WERI-Rb-1 (cell line): ENCODE data around the gene SLC22A2.
"Not testable (repeated sequence)": the region's sequence is repeated elsewhere in the genome, so short reads cannot be mapped to it uniquely, and the experiment has no call there.

ENCODE experiments used
- DNase-seq: peaks from one replicate; pipeline ENCODE4 v3.0.0-alpha.2; 2020
- H3K27ac ChIP-seq: fragments of 250-450 bp; sonication (Bioruptor Pico); 2 replicates; pipeline ENCODE4 v1.5.1; 2020; ENCODE audit warnings: mild to moderate bottlenecking, moderate library complexity
- H3K27me3 ChIP-seq: fragments of 250-450 bp; sonication (Bioruptor Pico); 2 replicates; pipeline ENCODE4 v1.5.1; 2021; ENCODE audit warnings: mild to moderate bottlenecking, low read depth, moderate library complexity; ENCODE audit not compliant: insufficient read depth, severe bottlenecking
- H3K36me3 ChIP-seq: fragments of 250-450 bp; sonication (Bioruptor Pico); 2 replicates; pipeline ENCODE4 v1.5.1; 2020; ENCODE audit warnings: mild to moderate bottlenecking, moderate library complexity
- H3K4me3 ChIP-seq: 2 replicates; pipeline ENCODE4 v1.5.1; 2011; ENCODE audit warnings: low read depth, mild to moderate bottlenecking, control low read depth, low read length
- H3K9me3 ChIP-seq: fragments of 250-450 bp; sonication (Bioruptor Pico); 2 replicates; pipeline ENCODE4 v1.5.1; 2021; ENCODE audit warnings: mild to moderate bottlenecking, moderate library complexity; ENCODE audit not compliant: severe bottlenecking
- TF ChIP-seq, protein P1 (sequence below): IDR thresholded peaks from 2 replicates; pipeline ENCODE4 v1.5.1; 2011; ENCODE audit warnings: low read depth, mild to moderate bottlenecking, control low read depth, inconsistent platforms, low read length

The SLC22A2 gene

DNA sequence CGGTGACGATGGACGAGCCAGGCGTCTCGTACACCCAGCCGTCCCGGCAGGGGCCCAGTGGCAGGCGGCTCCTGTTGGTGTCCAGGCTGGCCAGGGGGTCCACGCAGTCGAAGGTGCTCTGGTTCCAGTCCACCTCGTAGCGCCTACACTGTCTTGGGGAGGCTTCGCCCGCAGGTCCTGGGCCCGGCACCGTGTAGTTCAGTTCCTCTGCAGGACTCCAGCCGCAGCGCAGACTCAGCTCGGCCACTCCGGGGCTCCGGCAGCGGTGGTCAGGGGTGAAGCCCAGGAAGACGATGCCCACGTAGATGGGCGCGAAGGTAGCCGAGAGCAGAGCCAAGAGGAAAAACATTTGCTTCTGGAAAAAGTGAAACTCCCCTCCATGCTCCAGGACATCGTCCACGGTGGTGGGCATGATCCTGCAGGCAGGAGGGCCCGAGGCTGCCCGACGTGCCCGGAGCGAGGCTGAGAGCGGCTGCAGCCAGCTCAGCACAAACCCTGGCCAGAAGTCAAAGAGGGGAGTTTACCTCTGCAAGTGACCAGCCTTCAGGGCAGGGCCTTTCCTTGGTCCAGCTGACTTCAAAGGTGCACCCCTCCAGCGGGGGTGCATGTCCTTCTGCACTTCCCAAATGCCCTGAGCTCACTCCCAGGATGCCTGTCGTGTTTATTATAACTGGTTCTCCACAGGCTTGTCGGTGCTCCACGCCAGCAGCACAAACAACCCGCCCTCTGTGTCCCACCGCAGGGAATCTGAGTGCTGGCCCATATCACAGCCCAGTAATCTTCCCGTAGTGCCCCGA lies at the start of gene SLC22A2:
Gene SLC22A2, minus strand, starts transcription at position 476 of the 797 bp plus-strand sequence. Its CDS starts 64 bp downstream, at position 412.
- H3K4me3 ChIP-seq, result no peak within 1 kb of the TSS
- no peak for DNase-seq
- TF ChIP-seq, protein P1, sequence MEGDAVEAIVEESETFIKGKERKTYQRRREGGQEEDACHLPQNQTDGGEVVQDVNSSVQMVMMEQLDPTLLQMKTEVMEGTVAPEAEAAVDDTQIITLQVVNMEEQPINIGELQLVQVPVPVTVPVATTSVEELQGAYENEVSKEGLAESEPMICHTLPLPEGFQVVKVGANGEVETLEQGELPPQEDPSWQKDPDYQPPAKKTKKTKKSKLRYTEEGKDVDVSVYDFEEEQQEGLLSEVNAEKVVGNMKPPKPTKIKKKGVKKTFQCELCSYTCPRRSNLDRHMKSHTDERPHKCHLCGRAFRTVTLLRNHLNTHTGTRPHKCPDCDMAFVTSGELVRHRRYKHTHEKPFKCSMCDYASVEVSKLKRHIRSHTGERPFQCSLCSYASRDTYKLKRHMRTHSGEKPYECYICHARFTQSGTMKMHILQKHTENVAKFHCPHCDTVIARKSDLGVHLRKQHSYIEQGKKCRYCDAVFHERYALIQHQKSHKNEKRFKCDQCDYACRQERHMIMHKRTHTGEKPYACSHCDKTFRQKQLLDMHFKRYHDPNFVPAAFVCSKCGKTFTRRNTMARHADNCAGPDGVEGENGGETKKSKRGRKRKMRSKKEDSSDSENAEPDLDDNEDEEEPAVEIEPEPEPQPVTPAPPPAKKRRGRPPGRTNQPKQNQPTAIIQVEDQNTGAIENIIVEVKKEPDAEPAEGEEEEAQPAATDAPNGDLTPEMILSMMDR, result no peak
- H3K27ac ChIP-seq, result no peak within 1 kb of the TSS
- peaks cover 93% of the 10 kb centered on the region for H3K27me3 ChIP-seq
- H3K36me3 ChIP-seq, result no peaks in the 10 kb centered on the region
- H3K9me3 ChIP-seq, result no peaks in the 10 kb centered on the region

DNA sequence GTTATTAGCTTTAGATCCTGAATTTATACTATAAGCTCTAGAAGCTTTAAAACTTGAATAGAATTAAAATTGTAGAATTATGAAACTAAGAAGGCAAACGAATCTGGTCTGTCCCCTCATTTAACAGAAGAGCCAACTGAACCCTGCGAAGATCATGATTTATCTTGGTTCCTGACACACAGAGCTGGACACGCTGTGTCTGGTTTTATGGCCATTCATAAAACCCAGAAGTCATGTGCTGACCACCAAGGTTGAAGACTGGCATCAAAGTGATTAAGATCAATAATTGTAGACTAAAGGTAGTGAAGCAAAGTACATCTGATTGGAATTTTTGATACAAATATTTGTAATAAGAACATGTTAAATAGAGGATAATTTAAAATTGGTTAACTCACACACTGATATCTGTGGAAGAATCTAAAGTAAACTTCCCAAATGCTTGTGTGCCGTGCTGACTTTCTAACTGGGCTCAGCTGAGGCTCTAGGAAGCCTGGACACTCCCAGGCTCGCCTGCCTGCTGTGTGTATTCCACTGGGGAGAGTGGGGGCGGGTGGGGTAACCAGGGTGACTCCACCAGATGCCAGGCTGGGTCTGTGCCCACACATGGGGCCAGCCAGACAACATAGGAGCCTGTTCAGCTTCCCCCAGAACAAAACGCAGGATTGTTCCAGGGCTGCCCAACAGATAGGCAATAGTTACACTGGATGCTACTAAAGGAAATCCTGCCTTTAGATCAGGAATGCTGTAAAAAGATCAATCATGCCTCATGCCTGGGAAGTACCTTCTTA lies 47.5 kb upstream of the SLC22A2 start:
- no peak overlapping the region for H3K27ac ChIP-seq
- peaks cover 20% of the 10 kb centered on the region for H3K27me3 ChIP-seq
- H3K4me3 ChIP-seq, result no peak overlapping the region
- no peaks in the 10 kb centered on the region for H3K36me3 ChIP-seq
- H3K9me3 ChIP-seq, result no peaks in the 10 kb centered on the region
- DNase-seq, result no peak
- TF ChIP-seq, protein P1, result no peak

DNA sequence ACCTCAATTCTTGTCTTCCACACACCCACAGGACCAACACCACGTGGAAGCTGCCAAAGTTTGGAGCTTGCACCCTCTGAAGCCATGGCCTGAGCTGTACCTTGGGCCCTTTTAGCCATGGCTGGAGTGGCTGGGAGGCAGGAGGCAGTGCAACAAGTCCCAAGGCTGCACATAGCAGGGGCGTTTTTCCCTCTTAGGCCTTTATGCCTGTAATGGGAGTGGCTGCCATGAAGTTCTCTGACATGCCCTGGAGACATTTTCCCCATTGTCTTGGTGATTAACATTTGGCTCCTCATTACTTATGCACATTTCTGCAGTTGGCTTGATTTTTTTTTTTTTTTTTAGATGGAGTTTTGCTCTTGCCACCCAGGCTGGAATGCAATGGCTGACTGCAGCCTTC lies 45.2 kb upstream of the SLC22A2 start:
- no peak overlapping the region for H3K4me3 ChIP-seq
- TF ChIP-seq, protein P1, result no peak

DNA sequence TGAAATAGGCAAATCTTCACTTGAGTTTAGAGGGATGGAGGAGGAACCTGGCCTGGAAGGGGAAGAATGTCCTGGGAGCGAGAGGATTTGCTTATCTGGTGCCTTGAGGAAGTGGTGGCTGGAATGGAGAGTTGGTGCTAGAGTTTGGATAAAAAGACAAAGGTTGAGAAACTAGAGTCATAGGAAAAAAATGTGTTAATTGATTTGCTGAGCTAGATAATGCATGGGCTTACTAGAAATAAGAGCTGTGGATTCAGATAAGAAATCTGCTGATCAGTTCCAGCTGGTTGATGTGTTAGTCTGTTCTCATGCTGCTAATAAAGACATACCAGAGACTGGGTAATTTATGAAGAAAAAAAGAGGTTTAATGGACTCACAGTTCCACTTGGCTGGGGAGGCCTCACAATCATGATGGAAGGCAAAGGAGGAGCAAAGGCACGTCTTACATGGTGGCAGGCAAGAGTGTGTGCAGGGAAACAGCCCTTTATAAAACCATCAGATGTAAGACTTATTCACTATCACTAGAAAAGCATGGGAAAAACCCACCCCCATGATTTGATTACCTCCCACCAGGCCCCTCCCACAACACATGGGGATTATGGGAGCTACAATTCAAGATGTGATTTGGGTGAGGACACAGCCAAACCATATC lies 43.9 kb upstream of the SLC22A2 start:
- not testable (repeated sequence) for H3K9me3 ChIP-seq, H3K4me3 ChIP-seq, H3K36me3 ChIP-seq, H3K27ac ChIP-seq, DNase-seq
- peaks cover 38% of the 10 kb centered on the region for H3K27me3 ChIP-seq

More for the DNA sequence above, 45.2 kb upstream of the SLC22A2 start:
- no peak overlapping the region for H3K27ac ChIP-seq
- DNase-seq, result no peak
- H3K9me3 ChIP-seq, result no peaks in the 10 kb centered on the region
- peaks cover 32% of the 10 kb centered on the region for H3K27me3 ChIP-seq
- H3K36me3 ChIP-seq, result no peaks in the 10 kb centered on the region

DNA sequence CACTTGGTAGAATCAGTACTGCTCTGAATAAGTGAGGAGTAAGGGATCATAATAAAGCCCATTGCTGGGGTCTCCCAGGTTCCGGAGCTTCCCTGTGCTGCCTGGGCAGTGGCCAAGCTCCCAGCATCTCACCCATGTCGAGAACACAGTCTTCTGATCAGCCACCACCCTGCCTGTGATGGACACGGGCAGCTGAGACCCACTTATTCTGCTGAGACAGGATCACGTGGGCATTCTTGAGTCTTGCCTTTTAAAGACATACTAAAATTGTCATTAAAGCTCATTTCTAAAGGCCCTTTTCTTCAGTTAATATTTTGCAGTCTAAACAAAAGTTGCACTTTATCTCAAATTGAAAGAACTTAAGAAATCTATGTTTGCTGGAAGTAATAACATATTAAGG lies 42.7 kb upstream of the SLC22A2 start:
- TF ChIP-seq, protein P1, result no peak
- no peaks in the 10 kb centered on the region for H3K9me3 ChIP-seq

More for the DNA sequence above, 42.7 kb upstream of the SLC22A2 start:
- H3K27me3 ChIP-seq, result peaks cover 42% of the 10 kb centered on the region
- no peak overlapping the region for H3K27ac ChIP-seq
- no peak for DNase-seq
- H3K4me3 ChIP-seq, result no peak overlapping the region
- H3K36me3 ChIP-seq, result no peaks in the 10 kb centered on the region
